Skin epidermis (tissue), 12 donors: ENCODE data around the gene CNTNAP5.

ENCODE experiments used
- H3K27ac ChIP-seq, 21 experiments: fragments of 200-600 bp; sonication (generic) in 11 of 21; one replicate each; pipeline ENCODE4 v1.5.0; 2020; ENCODE audit warnings: mild to moderate bottlenecking in 3 of 21, inconsistent platforms in 2 of 21, moderate library complexity in 2 of 21
- H3K4me3 ChIP-seq, 7 experiments: fragments of 200-600 bp; sonication (generic) in 2 of 7; one replicate each; pipeline ENCODE4 v1.5.0; 2020; ENCODE audit warnings: inconsistent platforms in 2 of 7, mild to moderate bottlenecking in 2 of 7, moderate library complexity in 1 of 7

CNTNAP5 gene

DNA sequence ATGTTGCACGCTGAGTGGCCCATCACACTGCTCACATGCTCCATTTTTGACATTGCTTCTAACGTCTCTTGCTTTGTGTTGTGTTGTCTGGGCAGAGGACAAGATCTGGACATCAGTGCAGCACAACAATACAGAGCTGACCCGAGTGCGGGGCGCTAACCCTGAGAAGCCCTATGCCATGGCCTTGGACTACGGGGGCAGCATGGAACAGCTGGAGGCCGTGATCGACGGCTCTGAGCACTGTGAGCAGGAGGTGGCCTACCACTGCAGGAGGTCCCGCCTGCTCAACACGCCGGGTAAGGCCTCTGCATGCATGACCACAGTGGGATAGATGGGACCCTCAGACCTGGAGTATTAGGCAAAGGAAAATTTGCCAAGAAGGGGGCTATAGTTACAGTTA lies 622.6 kb downstream of the CNTNAP5 start:
- Histone ChIP-seq H3K4me3 (no peak overlapping the region), H3K27ac (no peak overlapping the region)

- Histone ChIP-seq H3K4me3 (no peak overlapping the region), H3K27ac (no peak overlapping the region)
These were observed 623.9 kb downstream of the CNTNAP5 start for GRCh38 chr2:124649001-124649400.

DNA sequence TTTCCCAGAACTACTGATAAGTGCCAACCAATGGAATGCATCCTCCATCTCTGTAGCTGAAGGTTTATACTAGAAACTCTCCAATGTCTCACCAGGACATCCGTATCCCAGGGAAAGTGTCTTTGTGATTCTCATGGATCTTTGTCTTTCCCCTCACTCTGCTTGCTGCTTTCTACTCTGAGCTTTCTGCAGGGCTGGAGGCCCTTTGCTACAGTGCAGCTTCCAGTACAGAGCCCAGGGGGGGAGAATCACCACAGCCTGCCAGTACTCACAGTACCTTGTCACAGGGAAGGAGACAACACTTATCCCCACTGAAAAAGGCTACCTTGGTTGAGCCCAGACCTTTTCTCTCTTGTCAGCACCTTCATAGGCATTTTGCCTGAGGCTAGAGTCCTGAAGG lies 627.0 kb downstream of the CNTNAP5 start:
- Histone ChIP-seq H3K27ac (no peak overlapping the region), H3K4me3 (no peak overlapping the region)

DNA sequence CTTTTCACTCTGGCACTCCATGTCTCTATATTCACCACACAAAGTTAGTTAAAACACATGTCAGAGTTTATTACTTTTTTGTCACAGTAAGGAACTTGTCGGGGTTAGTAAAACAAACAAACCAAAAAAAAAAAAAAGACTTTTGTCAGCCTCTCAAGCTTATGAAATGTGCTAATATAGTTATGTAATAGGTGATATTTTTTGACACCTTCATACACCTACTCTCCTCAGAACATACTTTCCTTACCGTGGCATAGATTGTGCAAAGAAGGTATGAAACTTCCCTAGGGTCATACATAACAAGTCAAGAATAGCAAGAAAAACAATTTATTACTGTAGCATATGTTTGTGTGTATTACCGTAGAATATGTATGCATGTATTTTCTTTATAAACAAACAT lies 633.3 kb downstream of the CNTNAP5 start:
- Histone ChIP-seq H3K4me3 (no peak overlapping the region), H3K27ac (no peak overlapping the region)

GRCh38 chr2:124661558-124661957 lies 636.5 kb downstream of the CNTNAP5 start:
- no peak overlapping the region for H3K4me3 ChIP-seq
- H3K27ac ChIP-seq, result no peak overlapping the region

DNA sequence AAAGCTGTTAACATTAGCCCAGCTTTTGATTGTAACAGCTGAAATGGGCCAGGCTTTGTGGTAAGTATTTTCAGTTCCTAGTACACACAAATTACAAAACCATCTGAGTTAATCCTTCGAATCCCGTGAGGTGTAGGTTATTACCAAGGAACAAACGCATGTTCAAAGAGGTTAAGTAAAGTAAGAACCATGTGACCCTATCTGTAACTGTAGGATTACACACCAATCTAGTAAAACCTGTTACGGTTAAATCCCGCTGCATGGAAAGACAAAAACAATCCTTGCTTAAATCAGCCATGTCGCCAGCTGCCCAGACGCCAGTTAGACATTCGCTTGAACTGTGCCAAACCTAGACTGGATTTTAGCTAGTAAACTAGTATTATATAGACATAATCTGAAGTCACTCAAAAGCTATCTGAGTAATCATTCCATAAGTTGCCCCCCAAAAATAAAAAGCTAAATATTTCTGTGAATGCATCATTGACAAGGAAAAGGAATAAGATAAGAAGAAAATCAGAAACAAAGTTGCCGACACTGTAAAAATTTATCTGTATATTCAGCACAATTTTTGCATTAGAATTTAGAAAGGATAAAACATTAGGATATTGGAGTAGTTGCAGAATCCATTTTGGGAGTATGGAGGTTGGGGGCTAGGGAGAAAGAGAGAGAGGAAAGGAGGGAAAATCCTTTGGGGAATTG lies 638.0 kb downstream of the CNTNAP5 start:
- no peak overlapping the region for H3K4me3 ChIP-seq

GRCh38 chr2:124663645-124663997 lies 638.5 kb downstream of the CNTNAP5 start:
- H3K4me3 ChIP-seq, result no peak overlapping the region
- no peak overlapping the region for H3K27ac ChIP-seq

More for the DNA sequence above, 638.0 kb downstream of the CNTNAP5 start:
- no peak overlapping the region for H3K27ac ChIP-seq

- Histone ChIP-seq H3K27ac (no peak overlapping the region), H3K4me3 (no peak overlapping the region)
These were observed 639.3 kb downstream of the CNTNAP5 start for GRCh38 chr2:124664363-124664762.

DNA sequence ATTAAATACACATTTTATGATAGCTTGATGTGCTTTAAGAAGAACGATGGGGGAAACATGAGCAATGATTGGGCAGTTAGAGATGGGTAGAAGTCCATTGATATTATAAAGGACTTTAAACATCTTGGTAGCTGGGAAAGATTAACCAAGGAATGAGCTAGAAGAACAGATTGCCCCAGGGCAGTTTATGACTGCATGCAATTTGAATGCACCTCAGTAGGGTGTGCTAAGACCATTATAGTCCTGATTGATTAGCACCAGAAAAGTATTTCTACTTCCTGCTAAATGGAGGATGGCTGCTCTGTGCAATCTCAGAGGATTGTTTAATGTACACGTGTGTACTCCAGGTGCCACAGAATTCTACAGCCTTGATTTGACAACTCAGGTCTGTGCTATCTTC lies 641.9 kb downstream of the CNTNAP5 start:
- H3K27ac ChIP-seq, result no peak overlapping the region
- H3K4me3 ChIP-seq, result no peak overlapping the region

DNA sequence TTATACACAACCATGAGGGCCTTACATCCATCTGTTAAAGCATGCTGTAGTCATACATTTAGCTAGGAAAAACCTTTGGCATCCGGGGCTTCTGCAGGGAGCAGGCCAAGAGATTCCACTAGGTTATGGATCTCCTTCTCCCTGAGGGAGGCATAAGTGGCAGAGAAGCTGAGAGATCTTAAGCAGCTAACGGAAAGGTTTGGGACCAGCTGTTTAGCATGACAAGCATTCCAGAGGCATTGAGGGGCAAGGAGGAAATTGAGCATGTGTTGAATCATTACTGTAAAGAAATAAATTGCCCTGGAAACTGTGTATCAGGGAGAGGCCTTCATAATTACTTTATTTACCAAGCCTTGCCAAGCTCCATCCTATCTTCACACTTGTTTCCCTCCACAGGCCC lies 643.1 kb downstream of the CNTNAP5 start:
- no peak overlapping the region for H3K4me3 ChIP-seq
- no peak overlapping the region for H3K27ac ChIP-seq

- Histone ChIP-seq H3K4me3 (no peak overlapping the region), H3K27ac (no peak overlapping the region)
These were observed 645.1 kb downstream of the CNTNAP5 start for GRCh38 chr2:124670187-124670586.

DNA sequence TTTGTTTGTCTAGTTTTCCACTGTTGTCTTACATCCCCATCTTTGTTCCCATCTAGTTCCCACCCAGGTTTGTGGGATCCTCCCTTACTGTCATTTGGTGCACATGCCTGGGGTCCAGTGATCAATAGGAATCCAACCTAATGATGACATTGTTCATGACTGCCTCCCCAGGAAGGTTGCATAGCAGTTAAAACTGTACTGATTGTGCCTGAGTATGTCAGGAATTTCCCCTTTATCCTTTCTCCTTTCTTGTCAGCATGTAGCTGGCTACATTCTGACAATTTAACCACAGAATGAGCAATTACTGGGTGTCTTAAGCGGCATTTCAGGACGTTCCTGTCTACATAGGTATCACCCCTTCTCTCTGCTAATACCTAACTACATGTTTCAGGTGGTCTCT lies 653.0 kb downstream of the CNTNAP5 start:
- Histone ChIP-seq H3K27ac (no peak overlapping the region), H3K4me3 (no peak overlapping the region)

GRCh38 chr2:124683536-124684428 lies 658.7 kb downstream of the CNTNAP5 start:
- no peak overlapping the region for H3K4me3 ChIP-seq
- no peak overlapping the region for H3K27ac ChIP-seq

DNA sequence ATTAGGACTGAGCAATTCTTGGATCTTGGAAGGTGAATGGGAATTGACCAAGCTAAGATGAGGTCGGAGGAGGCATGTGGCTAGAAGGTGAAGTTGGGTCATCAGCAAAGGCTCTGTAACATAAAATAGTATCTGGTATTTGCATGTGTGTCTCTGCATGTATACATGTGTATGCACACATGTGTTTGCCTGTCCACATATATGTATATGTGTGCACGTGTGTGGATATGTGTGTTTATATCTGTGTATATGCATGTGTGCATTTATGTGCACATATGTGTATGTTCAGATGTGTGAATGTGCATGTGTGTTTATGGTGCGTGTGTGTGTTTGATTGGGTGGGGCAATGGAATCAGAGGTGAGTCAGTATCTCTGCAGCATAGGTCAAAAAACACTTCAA lies 664.3 kb downstream of the CNTNAP5 start:
- Histone ChIP-seq H3K4me3 (no peak overlapping the region), H3K27ac (no peak overlapping the region)

GRCh38 chr2:124692216-124692615 lies 667.1 kb downstream of the CNTNAP5 start:
- no peak overlapping the region for H3K27ac ChIP-seq
- H3K4me3 ChIP-seq, result no peak overlapping the region

DNA sequence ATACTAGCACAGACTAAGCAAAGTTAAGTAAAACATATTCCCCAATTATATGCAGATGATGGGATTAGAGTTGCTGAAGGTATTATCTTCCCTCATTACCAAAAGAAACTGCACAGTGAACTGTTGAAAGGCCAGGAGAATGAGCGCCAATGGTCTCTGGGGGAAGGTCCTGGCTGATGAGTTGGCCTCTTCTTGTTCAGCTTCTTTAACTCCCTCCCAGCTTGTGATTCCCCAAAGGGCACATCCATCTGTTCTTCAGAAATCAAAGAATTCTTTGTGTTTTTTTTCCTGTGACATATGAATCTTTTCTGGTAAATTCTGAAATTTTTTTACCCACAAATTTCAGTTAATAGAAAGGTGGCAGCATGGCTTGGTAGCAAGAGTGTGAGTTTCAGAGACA lies 667.6 kb downstream of the CNTNAP5 start:
- no peak overlapping the region for H3K27ac ChIP-seq

DNA sequence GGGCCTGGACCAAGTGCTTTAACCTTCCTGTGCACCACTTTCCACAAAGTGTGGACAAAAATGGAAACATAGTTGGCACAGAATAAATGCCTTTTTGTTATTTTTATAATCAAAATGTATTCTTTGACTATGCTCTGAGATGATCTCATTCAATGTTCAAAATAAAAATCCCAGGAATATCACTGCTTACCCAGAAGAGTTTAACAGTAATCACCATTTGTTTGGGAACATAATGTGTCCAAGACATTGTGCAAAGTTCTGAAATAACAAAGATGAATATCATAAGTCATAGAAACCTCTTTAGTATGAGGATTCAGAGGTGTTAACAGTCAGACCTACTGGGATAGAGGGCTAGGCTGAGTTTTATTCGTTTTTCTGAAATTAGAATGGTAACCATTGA lies 668.1 kb downstream of the CNTNAP5 start:
- Histone ChIP-seq H3K27ac (no peak overlapping the region), H3K4me3 (no peak overlapping the region)

More for the DNA sequence above, 667.6 kb downstream of the CNTNAP5 start:
- no peak overlapping the region for H3K4me3 ChIP-seq

- Histone ChIP-seq H3K4me3 (no peak overlapping the region), H3K27ac (no peak overlapping the region)
These were observed 674.0 kb downstream of the CNTNAP5 start for GRCh38 chr2:124698979-124699565.

- no peak overlapping the region for H3K27ac ChIP-seq
- no peak overlapping the region for H3K4me3 ChIP-seq
These were observed 677.7 kb downstream of the CNTNAP5 start for GRCh38 chr2:124702777-124703176.

- H3K4me3 ChIP-seq, result no peak overlapping the region
- no peak overlapping the region for H3K27ac ChIP-seq
These were observed 679.2 kb downstream of the CNTNAP5 start for GRCh38 chr2:124704071-124704925.
